Heart right ventricle (tissue), 16 donors: Measurements from ENCODE around the gene EXD3. TPM values are rescaled to one million over a fixed set of nuclear protein-coding genes. Genes with fewer than 3 reads are reported as not detected.

ENCODE experiments used
- ATAC-seq, 8 donors: fragments of 200-7000 bp; cut with Tn5 transposase; one replicate each; pipeline ENCODE4 v1.9.1; 2020; ENCODE audit warnings: mild to moderate bottlenecking in 8 of 8, moderate library complexity in 8 of 8, moderate number of reproducible peaks in 1 of 8
- DNase-seq, 2 donors: peaks; one replicate each; pipeline ENCODE4 v3.0.0-alpha.2; 2020
- H3K27ac ChIP-seq, 10 donors: fragments of 200-600 bp; sonication (generic) in 2 of 10; one replicate each; pipeline versions ENCODE4 v1.5.0 to v1.8.0; 2020 to 2022; ENCODE audit warnings: mild to moderate bottlenecking in 3 of 10
- H3K27me3 ChIP-seq, 7 donors: fragments of 200-600 bp; one replicate each; pipeline ENCODE4 v1.8.0; 2021 to 2022; ENCODE audit warnings: mild to moderate bottlenecking in 2 of 7
- H3K36me3 ChIP-seq, 9 donors: fragments of 200-600 bp; sonication (generic) in 1 of 9; one replicate each; pipeline versions ENCODE4 v1.5.0 to v1.8.0; 2020 to 2022; ENCODE audit warnings: mild to moderate bottlenecking in 2 of 9
- H3K4me1 ChIP-seq, 9 donors: fragments of 200-600 bp; sonication (generic) in 1 of 9; one replicate each; pipeline versions ENCODE4 v1.5.0 to v1.8.0; 2020 to 2022; ENCODE audit warnings: mild to moderate bottlenecking in 4 of 9
- H3K4me3 ChIP-seq, 10 donors: fragments of 200-600 bp; sonication (generic) in 2 of 10; one replicate each; pipeline versions ENCODE4 v1.5.0 to v1.8.0; 2020 to 2022; ENCODE audit warnings: mild to moderate bottlenecking in 7 of 10, moderate library complexity in 2 of 10
- H3K9me3 ChIP-seq, 11 donors: fragments of 200-600 bp in 10 of 11; sonication (generic) in 2 of 11; one replicate each; pipeline versions ENCODE4 v1.5.0 to v1.8.0; 2013 to 2022; ENCODE audit warnings: mild to moderate bottlenecking in 2 of 11, control low read depth in 1 of 11, moderate library complexity in 1 of 11
- WGBS, 2 donors: extraction: QIAGEN DNeasy Blood & Tissue Kit; methylation state at CpG; one replicate each; pipeline ENCODE4 v1.1.7; 2013; ENCODE audit warnings: inconsistent platforms in 1 of 2; 5-methylcytosine and 5-hydroxymethylcytosine counted together
- intact Hi-C, 10 donors: fragments of 100-400 bp; cut with DNase I; formaldehyde crosslinking; loops; one replicate each; pipeline versions ENCODE4 v1.11.1 to v1.14.2; 2022
- polyA plus RNA-seq, 2 donors: library from polyadenylated mRNA; stranded (reverse); fragments of 200-250 nt; gene quantifications; one replicate each; pipeline ENCODE4 v1.2.3, GENCODE V29; 2013
- total RNA-seq, 10 donors: library from RNA; stranded (reverse); fragmentation: NEBNext Ultra II Directional in 3 of 10; extraction: Animal tissue kit (Norgen Biotek cat#: 25700) in 3 of 10; gene quantifications; one replicate each; pipeline versions ENCODE4 v1.2.1 to v1.2.4, GENCODE V29; 2021 to 2023
- TF ChIP-seq, protein P1 (sequence below), 9 donors: fragments of 200-600 bp; sonication (generic) in 2 of 9; IDR thresholded peaks; one replicate each; pipeline versions ENCODE4 v1.5.0 to v1.8.0; 2021 to 2022; ENCODE audit warnings: antibody characterized with exemption in 9 of 9, mild to moderate bottlenecking in 5 of 9, moderate library complexity in 1 of 9
- donor health status: Arrhythmogenic right ventricular cardiomyopathy.
- donor health status: ischemic (EF 13 %, LVEDD 7.1; RV severe dilation, severe dysfunction).
- donor health status: healthy with polysubstance abuse.
- donor health status: DM: no; HTN: yes; CAD: no.
- donor health status: DM: no; HTN: no; CAD: no.
- donor health status: ischemic (EF 25% LVEDD 6.9; RV normal size, moderate dysfunction).
- donor health status: ischemic (EF 25% LVEDD 5.7; RV mildly dilated, moderate dysfunction).
- donor health status: healthy.
- donor health status: DM: yes; HTN: yes; CAD: no.
- donor health status: Ischemic cardiomyopathy.
- donor health status: ischemic (EF 35%, LVEDD 5.7; RV mildly dilated, moderate dysfunction).
- donor health status: nonischemic (EF 11% LVEDD 7.7; RV severe dilation, severe dysfunction).
- donor health status: DM: yes; HTN: yes; CAD: no.
- donor health status: PGD.
- donor health status: ischemic (EF 29% LVEDD 5.4; RV normal size, mild dysfunction).
- donor health status: nonischemic (EF 23%, LVEDD 6.1; RV moderate dilation, normal function).

EXD3 gene
- total and polyA plus RNA-seq, 12 donors = 5.8 to 33.0 (median 9.2) TPM

DNA sequence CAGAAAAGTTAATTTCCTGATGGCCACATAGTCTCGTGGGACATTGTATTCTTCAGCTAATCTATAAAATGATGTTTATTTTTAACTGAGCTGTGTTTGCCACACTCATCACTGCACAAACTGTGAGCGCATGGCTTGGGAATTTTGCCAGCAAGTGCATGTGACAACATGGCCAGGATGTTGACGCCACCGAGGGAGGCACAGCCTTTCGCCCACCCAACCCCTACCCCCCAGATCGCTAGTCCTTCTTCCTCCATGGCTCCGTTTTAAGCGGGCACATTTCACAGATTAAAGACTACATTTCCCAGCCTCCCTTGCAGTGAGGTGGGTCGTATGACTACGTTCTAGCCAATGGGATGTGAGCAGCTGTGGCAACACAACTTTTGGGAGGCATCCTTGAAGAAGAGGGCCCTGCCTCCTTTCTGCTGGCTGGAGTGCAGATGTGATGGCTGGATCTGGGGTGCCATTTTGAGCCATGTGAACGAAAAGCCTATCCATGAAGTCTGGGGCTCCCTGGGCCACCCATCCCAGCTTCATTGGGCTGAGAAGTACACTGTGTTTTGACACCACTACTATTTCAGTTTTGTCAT, 128.8 kb downstream of the EXD3 start:
- 34 to 38% methylated on average over 11 of the region's 11 CpGs for WGBS, 2 donors
- Histone ChIP-seq H3K27ac (peak overlapping the region in 5 of 10 donors; percentile 25 to 91 (median 40)), H3K9me3 (peaks cover 0 to 4% (median 0%) of the 10 kb centered on the region in 11 donors), H3K4me3 (no peak overlapping the region), H3K36me3 (peaks cover 0 to 7% (median 0%) of the 10 kb centered on the region in 9 donors), H3K4me1 (peaks cover 5 to 46% (median 37%) of the 10 kb centered on the region in 9 donors), H3K27me3 (peaks cover 0 to 54% (median 16%) of the 10 kb centered on the region in 7 donors)
- TF ChIP-seq, protein P1, sequence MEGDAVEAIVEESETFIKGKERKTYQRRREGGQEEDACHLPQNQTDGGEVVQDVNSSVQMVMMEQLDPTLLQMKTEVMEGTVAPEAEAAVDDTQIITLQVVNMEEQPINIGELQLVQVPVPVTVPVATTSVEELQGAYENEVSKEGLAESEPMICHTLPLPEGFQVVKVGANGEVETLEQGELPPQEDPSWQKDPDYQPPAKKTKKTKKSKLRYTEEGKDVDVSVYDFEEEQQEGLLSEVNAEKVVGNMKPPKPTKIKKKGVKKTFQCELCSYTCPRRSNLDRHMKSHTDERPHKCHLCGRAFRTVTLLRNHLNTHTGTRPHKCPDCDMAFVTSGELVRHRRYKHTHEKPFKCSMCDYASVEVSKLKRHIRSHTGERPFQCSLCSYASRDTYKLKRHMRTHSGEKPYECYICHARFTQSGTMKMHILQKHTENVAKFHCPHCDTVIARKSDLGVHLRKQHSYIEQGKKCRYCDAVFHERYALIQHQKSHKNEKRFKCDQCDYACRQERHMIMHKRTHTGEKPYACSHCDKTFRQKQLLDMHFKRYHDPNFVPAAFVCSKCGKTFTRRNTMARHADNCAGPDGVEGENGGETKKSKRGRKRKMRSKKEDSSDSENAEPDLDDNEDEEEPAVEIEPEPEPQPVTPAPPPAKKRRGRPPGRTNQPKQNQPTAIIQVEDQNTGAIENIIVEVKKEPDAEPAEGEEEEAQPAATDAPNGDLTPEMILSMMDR (IDR thresholded peaks at IDR 0.05) = no peak
- peak; percentile 17 to 39 for DNase-seq
- intact Hi-C loops = loop anchor here in 9 of 10 donors (2.0 to 10.0 kb wide), 7 partner anchors 113 to 233 kb away; partner anchors contain the start of gene ENTPD8 (in 1 of the 9)
- ATAC-seq = peak in 3 of 8 donors; percentile 5 to 16 (median 6)

DNA sequence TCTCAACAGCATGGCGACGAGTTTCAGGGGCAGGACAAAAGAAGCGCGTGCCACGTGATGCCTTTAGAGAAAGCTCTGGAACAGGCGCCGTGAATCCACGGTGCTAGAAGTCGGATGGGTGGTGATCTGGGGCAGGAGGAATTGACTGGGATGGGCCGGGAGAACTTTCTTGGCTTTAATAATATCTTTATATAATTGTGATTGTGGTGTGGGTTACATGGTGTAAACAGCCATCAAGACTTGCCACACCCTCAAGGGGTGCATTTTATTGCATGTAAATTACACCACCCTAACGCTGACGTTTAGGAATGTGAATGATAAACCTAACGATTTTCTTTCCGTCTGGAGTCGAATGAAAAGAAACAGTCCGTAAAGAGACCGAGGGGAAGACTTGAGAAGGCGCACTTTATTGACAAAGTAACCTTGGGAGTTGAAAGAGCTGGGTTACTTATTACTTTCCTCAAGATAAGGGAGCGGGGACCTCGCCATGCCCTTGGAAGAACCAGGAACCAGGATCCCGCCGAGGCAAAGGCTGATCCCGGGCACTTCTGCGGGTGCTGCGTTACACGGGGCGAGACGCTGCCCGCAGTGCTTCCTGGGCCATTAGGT, 129.4 kb downstream of the EXD3 start:
- peaks cover 0 to 48% (median 16%) of the 10 kb centered on the region in 7 donors for H3K27me3 ChIP-seq
- ATAC-seq = no peak
- intact Hi-C loops = loop anchor here in 9 of 10 donors (2.0 to 10.0 kb wide), 7 partner anchors 113 to 234 kb away; partner anchors contain the start of gene ENTPD8 (in 1 of the 9)
- H3K4me1 ChIP-seq = peaks cover 5 to 40% (median 34%) of the 10 kb centered on the region in 9 donors
- H3K4me3 ChIP-seq = no peak overlapping the region
- TF ChIP-seq, protein P1 (IDR thresholded peaks at IDR 0.05) = no peak
- no peak for DNase-seq
- H3K36me3 ChIP-seq = peaks cover 0 to 2% (median 0%) of the 10 kb centered on the region in 9 donors
- WGBS, 2 donors = 71 to 74% methylated on average over 29 of the region's 29 CpGs
- H3K27ac ChIP-seq = no peak overlapping the region
- peaks cover 0 to 4% (median 0%) of the 10 kb centered on the region in 11 donors for H3K9me3 ChIP-seq

DNA sequence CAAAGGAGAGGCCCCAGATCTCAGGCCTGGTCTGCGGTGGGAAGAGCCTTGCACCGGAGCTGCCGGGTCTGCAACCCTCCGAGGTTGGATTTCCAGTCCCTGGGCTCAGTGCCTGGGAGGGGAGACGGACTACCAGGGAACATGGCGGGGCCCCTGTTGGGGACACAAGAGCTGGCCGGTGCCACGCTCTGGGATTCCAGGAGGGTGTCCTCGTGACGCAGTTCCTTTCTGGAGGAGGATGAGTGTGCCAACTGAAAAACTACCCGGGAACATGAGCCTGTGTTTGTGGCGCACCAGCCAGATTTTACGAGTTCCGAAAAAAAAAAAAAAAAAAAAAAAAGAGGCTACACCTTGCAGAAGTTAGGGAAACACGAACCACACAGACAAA, 129.9 kb downstream of the EXD3 start:
- H3K27ac ChIP-seq = no peak overlapping the region
- DNase-seq = no peak
- peaks cover 0 to 43% (median 14%) of the 10 kb centered on the region in 7 donors for H3K27me3 ChIP-seq

DNA sequence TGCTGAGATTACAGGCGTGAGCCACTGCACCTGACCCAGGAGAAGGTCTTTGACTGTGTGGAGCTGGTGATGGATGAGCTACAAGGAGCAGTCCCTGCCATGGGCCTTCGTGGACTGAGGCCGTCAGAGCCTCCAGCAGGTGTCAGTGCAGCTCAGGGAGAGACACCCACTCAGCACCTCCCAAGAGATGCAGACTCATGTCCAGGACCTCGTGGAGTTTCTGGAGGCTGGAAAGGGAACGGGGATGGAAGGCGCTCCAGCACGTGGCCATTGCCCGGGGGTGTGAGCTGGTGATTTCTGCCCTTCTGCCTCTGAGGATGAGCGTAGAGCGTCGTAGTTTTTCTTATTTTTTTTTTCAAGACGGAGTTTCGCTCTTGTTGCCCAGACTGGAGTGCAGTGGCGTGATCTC, 136.0 kb downstream of the EXD3 start:
- TF ChIP-seq, protein P1 (IDR thresholded peaks at IDR 0.05) = peak in 8 of 9 donors; percentile 26 to 67 (median 54)

More for the DNA sequence above, 129.9 kb downstream of the EXD3 start:
- TF ChIP-seq, protein P1 (IDR thresholded peaks at IDR 0.05) = no peak
- Histone ChIP-seq H3K36me3 (no peaks in the 10 kb centered on the region), H3K9me3 (peaks cover 0 to 4% (median 0%) of the 10 kb centered on the region in 11 donors), H3K4me3 (no peak overlapping the region), H3K4me1 (peaks cover 2 to 36% (median 29%) of the 10 kb centered on the region in 9 donors)
- 82 to 86% methylated on average over 15 of the region's 15 CpGs for WGBS, 2 donors
- ATAC-seq = no peak
- intact Hi-C loops = loop anchor here in 8 of 10 donors (5.0 to 10.0 kb wide), 5 partner anchors 114 to 234 kb away; partner anchors contain the start of gene ENTPD8 (in 1 of the 8)

More for the DNA sequence above, 136.0 kb downstream of the EXD3 start:
- Histone ChIP-seq H3K4me3 (no peak overlapping the region), H3K9me3 (peaks cover 0 to 4% (median 0%) of the 10 kb centered on the region in 11 donors), H3K27ac (no peak overlapping the region), H3K36me3 (peaks cover 0 to 20% (median 0%) of the 10 kb centered on the region in 9 donors), H3K27me3 (no peaks in the 10 kb centered on the region), H3K4me1 (peaks cover 0 to 13% (median 0%) of the 10 kb centered on the region in 9 donors)
- intact Hi-C loops = no loop called here
- WGBS, 2 donors = 45 to 55% methylated on average over 14 of the region's 14 CpGs
- DNase-seq = peak; percentile 53 to 59
- ATAC-seq = peak; percentile 82 to 94 (median 90)
